HG03039 (cell line): ENCODE results near the gene SKAP1.

Source experiments
- ATAC-seq: cut with Tn5 transposase; IDR thresholded peaks from one replicate; pipeline ENCODE4 v1.9.1; 2021; ENCODE audit warnings: mild to moderate bottlenecking, moderate library complexity; ENCODE audit not compliant: unreplicated experiment

SKAP1 gene

GRCh38 chr17:48429638-48430586, at the start of gene SKAP1:
TSS of gene SKAP1 (minus strand) at chr17:48430214.
- peak; percentile 48 for ATAC-seq

DNA sequence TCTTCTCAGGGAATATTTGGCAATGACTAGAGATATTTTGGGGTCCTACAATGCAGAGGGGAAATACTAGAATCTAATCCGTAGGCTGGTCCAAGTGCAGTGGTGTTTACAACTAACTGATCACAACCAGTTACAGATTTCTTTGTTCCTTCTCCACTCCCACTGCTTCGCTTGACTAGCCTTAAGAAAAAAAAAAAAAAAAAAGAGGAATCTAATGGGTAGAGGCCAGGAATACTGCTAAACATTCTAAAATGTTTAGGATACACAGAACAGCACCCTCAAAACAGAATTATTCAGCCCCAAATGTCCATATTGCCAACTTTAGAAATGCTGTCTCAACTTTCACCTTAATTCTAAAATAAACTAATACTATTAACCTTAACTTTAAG, 49.0 kb upstream of the SKAP1 start:
- ATAC-seq, result no peak

GRCh38 chr17:48478224-48479013, 48.4 kb upstream of the SKAP1 start:
- ATAC-seq, result peak; percentile 68

GRCh38 chr17:48477221-48477620, 47.2 kb upstream of the SKAP1 start:
- ATAC-seq, result no peak

DNA sequence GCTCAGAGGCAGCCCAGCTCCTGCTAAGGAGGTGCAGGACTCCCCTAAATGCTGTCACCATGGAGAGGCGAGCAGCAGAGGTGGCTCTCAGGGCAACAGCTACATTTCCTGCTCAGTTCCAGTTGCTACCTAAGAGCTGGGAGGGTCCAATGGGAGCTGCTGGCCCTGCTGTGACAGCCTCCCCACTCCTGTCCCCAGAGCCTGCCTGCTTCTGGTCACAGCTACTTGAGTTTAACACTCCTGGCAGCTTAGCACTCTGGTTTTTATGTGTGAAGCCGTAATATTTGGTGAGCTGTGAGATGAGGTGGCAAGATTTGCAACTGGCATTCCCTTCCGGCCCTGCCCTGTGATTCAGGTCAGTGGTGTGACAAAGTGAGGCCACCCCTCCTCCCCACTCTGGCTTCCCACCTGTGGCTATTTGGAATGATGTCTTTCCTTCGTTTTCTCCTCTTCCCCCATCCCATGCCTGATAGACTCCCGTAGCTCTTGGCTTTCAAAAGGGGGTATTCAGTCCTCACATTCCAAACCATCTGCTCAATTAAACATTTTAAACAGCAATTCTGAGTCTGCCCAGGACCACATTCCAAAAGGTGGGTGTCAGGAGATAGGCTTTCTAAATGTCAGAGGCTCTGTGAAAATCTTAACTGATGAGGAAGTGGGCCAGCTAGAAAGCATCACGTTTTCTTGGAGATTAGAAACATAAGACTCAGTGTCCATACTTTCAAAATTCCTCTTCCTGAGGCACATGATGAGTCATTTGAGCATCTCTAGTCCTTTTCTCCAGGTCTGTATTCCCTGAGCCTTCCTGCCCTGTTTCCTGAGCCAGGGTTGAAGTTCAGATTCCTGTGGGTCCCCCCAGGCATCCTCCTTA, 42.6 kb upstream of the SKAP1 start:
- no peak for ATAC-seq

GRCh38 chr17:48471817-48472410, 41.9 kb upstream of the SKAP1 start:
- no peak for ATAC-seq

- ATAC-seq, result no peak
Measured at GRCh38 chr17:48470388-48471034, 40.5 kb upstream of the SKAP1 start.

DNA sequence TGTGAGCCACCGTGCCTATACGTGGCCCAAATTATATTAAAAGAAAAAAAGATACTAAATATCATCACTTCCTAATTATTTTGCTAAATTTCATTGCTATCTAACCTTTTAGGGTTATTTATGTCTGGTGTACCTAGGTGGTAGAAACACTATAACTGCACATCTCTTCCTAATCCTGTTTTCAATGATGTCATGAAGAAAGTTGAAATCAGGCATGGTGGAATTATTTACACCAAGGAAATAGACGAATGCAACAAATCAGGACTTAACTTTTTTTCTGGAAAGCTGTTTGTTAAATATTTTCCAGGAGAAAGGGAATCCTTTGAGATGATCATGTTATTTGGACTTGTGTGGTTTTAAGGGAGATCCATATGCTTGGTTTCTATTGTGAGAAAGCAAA, 39.2 kb upstream of the SKAP1 start:
- no peak for ATAC-seq

DNA sequence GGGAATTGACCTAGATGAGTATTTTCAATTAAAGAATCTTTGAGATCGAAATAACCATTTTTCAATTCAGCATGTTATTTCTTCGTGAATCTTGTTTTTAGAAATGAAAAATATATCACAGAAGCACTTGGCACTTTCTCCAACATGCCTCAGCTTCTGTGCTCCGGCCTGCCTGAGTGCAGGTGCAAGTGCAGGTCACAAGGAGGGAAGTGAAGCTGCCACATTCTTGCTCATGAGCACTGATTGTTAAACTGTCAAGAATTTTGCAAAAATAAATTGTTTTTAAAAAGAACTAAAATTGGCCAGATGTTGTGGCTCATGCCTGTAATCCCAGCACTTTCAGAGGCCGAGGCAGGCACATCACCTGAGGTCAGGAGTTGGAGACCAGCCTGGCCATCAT, 38.3 kb upstream of the SKAP1 start:
- no peak for ATAC-seq

DNA sequence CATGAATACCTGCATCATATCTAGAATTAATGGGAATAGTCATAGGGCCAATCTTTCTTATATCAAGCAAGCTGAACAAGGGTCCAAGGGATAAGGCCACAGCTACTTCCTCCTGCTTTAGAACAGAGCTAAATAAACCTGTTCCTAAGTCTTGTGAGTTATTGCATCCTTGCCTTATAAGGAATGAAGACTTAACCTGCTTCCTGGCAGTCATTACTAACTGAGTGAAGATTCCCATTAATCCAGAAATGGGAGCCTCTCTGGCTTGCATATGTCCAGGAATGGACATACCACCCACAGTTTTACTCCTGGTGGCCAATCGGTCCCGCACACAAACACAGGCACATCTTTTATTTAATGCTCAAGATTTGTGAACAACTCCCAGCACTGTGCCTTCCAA, 35.9 kb upstream of the SKAP1 start:
- ATAC-seq, result no peak

- ATAC-seq, result no peak
Measured at GRCh38 chr17:48463526-48463925, 33.5 kb upstream of the SKAP1 start.

DNA sequence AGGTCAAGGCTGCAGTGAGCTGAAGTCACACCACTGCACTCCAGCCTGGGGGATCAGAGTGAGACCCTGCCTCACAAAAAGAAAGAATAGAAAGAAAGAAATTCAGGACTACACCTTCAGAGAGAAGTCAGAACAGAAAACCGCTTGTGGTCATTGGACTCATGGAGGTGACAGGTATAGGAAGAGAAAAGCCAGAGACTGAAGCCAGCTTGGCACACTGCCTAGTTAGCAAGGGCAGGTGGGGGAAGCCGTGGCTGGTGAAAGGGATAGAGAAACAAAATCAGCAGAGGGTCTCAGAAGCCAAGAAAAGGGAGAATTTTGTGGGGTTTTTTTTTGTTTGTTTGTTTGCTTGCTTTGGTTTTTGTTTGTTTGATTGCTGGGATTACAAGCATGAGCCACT, 32.9 kb upstream of the SKAP1 start:
- ATAC-seq, result no peak

- ATAC-seq, result no peak
Measured at GRCh38 chr17:48460052-48460451, 30.0 kb upstream of the SKAP1 start.

GRCh38 chr17:48459070-48459844, 29.2 kb upstream of the SKAP1 start:
- no peak for ATAC-seq

DNA sequence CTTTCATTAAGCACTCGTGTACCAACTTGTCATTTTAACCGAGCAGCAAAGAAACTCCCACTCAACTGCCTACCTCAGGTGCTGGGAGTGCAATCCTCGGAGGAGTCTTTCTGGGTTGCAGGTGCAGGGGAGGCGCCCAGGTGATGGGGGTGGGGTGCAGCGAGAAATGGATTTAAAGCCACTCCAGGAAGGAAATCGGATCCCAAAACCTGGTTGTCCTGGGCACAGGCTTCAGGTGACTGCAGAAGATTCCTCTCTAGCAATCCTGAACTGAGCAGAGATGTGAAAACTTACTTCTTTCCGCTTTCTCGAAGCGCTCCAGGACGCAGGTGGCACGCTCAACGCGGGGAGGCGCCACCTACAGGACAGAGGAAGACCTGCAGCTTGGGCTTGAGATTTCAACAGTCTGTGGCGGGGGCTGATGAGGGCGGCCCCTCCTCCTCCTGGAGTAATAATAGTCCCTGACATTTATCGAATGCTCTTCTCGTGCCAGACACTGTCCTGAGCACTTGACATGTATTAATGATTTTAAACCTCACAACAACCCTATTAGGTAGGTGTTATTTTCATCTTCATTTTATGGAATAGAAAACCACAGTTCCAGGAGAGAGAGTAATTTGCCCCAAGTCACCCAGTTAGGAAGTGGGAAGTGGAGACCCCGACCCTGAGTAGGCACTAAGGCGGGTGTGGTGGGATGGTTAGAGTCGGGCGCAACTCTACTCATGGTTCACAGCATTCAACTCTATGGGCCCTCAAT, 27.2 kb upstream of the SKAP1 start:
- ATAC-seq, result no peak

- ATAC-seq, result no peak
Measured at GRCh38 chr17:48456589-48456988, 26.6 kb upstream of the SKAP1 start.

GRCh38 chr17:48455791-48456190, 25.8 kb upstream of the SKAP1 start:
- no peak for ATAC-seq

DNA sequence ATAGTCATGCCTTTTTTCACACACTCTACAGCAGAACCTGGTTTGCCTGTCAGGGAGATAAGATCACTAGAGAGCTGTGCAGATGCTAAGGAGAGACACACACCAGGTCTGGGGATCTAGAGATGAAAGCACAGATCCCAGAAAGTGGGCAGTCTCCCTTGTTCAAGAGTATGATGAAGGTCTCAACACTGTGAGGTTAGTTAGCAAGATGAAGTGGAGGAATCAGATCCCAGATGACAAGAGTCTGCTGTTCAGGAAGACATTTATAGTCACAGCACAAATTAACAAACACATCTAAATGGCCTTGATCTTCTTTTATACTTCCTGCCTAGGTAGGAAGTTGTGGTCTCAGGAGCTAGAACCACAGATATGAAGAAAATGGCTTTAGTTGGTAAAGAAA, 23.4 kb upstream of the SKAP1 start:
- no peak for ATAC-seq

DNA sequence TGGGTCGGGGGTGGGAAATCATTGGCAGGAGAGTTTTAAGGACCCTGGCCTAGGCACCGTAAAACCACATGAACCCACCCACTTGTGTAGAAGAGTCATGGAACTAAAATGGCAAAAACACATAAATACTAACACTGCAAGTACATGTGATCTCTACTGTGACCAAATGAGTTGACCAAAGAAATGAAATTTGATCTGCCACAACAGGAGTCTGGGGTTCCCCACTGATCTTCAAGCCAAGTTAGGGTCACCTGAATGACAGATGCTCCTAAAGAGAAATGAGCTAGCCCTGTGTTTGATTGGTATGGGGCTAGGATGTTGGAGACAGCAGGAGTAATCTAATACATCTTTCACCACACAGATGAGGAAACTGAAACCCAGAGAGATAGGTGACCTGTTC, 21.5 kb upstream of the SKAP1 start:
- ATAC-seq, result no peak
